HG02798 (cell line): ENCODE measurements around the gene MTMR2.
"Not testable (repeated sequence)": the region's sequence is repeated elsewhere in the genome, so short reads cannot be mapped to it uniquely, and the experiment has no call there.

Experiments
- ATAC-seq: cut with Tn5 transposase; IDR thresholded peaks from one replicate; pipeline ENCODE4 v1.9.1; 2021; ENCODE audit warnings: mild to moderate bottlenecking; ENCODE audit not compliant: unreplicated experiment, poor library complexity

The MTMR2 gene

GRCh38 chr11:95831198-95831883 is 92.6 kb downstream of the MTMR2 start:
- no peak for ATAC-seq

- ATAC-seq, result no peak
Measured at GRCh38 chr11:95829580-95830259, 94.2 kb downstream of the MTMR2 start.

GRCh38 chr11:95827696-95828095 is 96.2 kb downstream of the MTMR2 start:
- no peak for ATAC-seq

GRCh38 chr11:95821640-95822039 is 102.3 kb downstream of the MTMR2 start:
- ATAC-seq, result no peak

- no peak for ATAC-seq
Measured at GRCh38 chr11:95816037-95816436, 107.9 kb downstream of the MTMR2 start.

GRCh38 chr11:95811052-95811451 is 112.9 kb downstream of the MTMR2 start:
- not testable (repeated sequence) for ATAC-seq

GRCh38 chr11:95806464-95806863 is 117.4 kb downstream of the MTMR2 start:
- ATAC-seq, result not testable (repeated sequence)

GRCh38 chr11:95805869-95806268 is 118.0 kb downstream of the MTMR2 start:
- ATAC-seq, result no peak

- no peak for ATAC-seq
Measured at GRCh38 chr11:95803973-95804372, 119.9 kb downstream of the MTMR2 start.

- ATAC-seq, result no peak
Measured at GRCh38 chr11:95802806-95803205, 121.1 kb downstream of the MTMR2 start.

- no peak for ATAC-seq
Measured at GRCh38 chr11:95800438-95800837, 123.5 kb downstream of the MTMR2 start.

GRCh38 chr11:95799546-95799945 is 124.4 kb downstream of the MTMR2 start:
- ATAC-seq, result no peak

- no peak for ATAC-seq
Measured at GRCh38 chr11:95796501-95796900, 127.4 kb downstream of the MTMR2 start.

- no peak for ATAC-seq
Measured at GRCh38 chr11:95795627-95796295, 128.1 kb downstream of the MTMR2 start.

GRCh38 chr11:95794086-95794485 is 129.8 kb downstream of the MTMR2 start:
- no peak for ATAC-seq

- no peak for ATAC-seq
Measured at GRCh38 chr11:95793116-95793515, 130.8 kb downstream of the MTMR2 start.

- ATAC-seq, result no peak
Measured at GRCh38 chr11:95792700-95793099, 131.2 kb downstream of the MTMR2 start.

GRCh38 chr11:95792200-95792599 is 131.7 kb downstream of the MTMR2 start:
- ATAC-seq, result no peak

GRCh38 chr11:95791709-95792033 is 132.2 kb downstream of the MTMR2 start:
- no peak for ATAC-seq

GRCh38 chr11:95790933-95791708 is 132.8 kb downstream of the MTMR2 start:
- no peak for ATAC-seq
